ENCODE results near the gene MELK. TPM values are rescaled to one million over a fixed set of nuclear protein-coding genes. Genes with fewer than 3 reads are reported as not detected.

The MELK gene
- total and polyA plus RNA-seq, 10 of the 15 experiments (the other 5 are each of a cell fraction or from before 2014, with no cell fraction given) = 38.7 to 80.3 (median 51.6) TPM

- no peaks in the 10 kb centered on the region for H4K20me1 ChIP-seq (ENCODE audit: control insufficient read depth, insufficient read depth)
- no peak for TF ChIP-seq BCL11A (IDR thresholded peaks at IDR 0.05; ENCODE audit: low read depth, low read length)
- TF ChIP-seq EZH2 (IDR thresholded peaks at IDR 0.05; ENCODE audit: borderline replicate concordance, control insufficient read depth, low read depth, low read length) = no peak
- TF ChIP-seq LARP7 (IDR thresholded peaks at IDR 0.05) = no peak
- no peak for TF ChIP-seq MTA3 (IDR thresholded peaks at IDR 0.05; ENCODE audit: borderline replicate concordance, low read length)
- H3K9ac ChIP-seq (ENCODE audit: control insufficient read depth, insufficient read depth, low read length) = no peak overlapping the region
- BruUV-seq (replicated peaks) = no TSS peak
- no peak for ATAC-seq
- in situ Hi-C loops (cut with MboI) = no loop called here
- SMC1A ChIA-PET (ENCODE audit: uncharacterized antibody, unreplicated experiment) = interaction anchor here (1.3 kb wide), 1 partner anchor 105 kb away, joined by 5 read pairs; no protein-coding TSS in a partner anchor
- no peaks in the 10 kb centered on the region for H3K4me1 ChIP-seq (ENCODE audit: control insufficient read depth, insufficient read depth, low read length)
- no peaks in the 10 kb centered on the region for H3K9me3 ChIP-seq (replicated peaks; ENCODE audit: control insufficient read depth, insufficient read depth, low read length)
- CTCF ChIA-PET = interaction anchor here (0.6 to 1.7 kb wide), 2 partner anchors 216 to 243 kb away, joined by 3 to 5 read pairs; no protein-coding TSS in a partner anchor
- peaks cover 3 to 12% of the 10 kb centered on the region in 2 experiments for H3K36me3 ChIP-seq (ENCODE audit: control insufficient read depth in 2 of 2, insufficient read depth in 2 of 2, low read length in 1 of 2)
- RAD21 ChIA-PET (ENCODE audit: unreplicated experiment) = no interaction called here
- no peaks in the 10 kb centered on the region for H3K27me3 ChIP-seq (replicated peaks in 1 of 2; ENCODE audit: control insufficient read depth in 2 of 2, insufficient read depth in 2 of 2, low read length in 1 of 2)
- H3K79me2 ChIP-seq (ENCODE audit: control insufficient read depth, insufficient read depth, low read length) = no peaks in the 10 kb centered on the region
- H3K4me3 ChIP-seq = no peak overlapping the region
- no peak overlapping the region for H2AFZ ChIP-seq (ENCODE audit: control insufficient read depth, low read depth, low read length)
- no peak overlapping the region for H3K4me2 ChIP-seq (ENCODE audit: control insufficient read depth, insufficient read depth)
- intact Hi-C loops (cut with micrococcal nuclease; ENCODE audit: unreplicated experiment) = no loop called here
- POLR2A ChIA-PET = no interaction called here
- no peak overlapping the region for H3K27ac ChIP-seq (ENCODE audit: control insufficient read depth, insufficient read depth)
- WGBS (ENCODE audit: insufficient coverage, insufficient replicate concordance, low lambda C conversion rate, missing lambda C conversion rate) = 100% methylated on average over 3 of the region's 3 CpGs
- no peak for DNase-seq (ENCODE audit: low read depth, low spot score)
- FAIRE-seq = no peak
Observed at GRCh38 chr9:36623280-36623679, 50.6 kb downstream of the MELK start.

GRCh38 chr9:36625006-36625615, 52.4 kb downstream of the MELK start:
- Histone ChIP-seq H3K9me3 (replicated peaks; ENCODE audit: control insufficient read depth, insufficient read depth, low read length) (no peaks in the 10 kb centered on the region), H3K27ac (ENCODE audit: control insufficient read depth, insufficient read depth) (no peak overlapping the region), H3K9ac (ENCODE audit: control insufficient read depth, insufficient read depth, low read length) (no peak overlapping the region), H4K20me1 (ENCODE audit: control insufficient read depth, insufficient read depth) (no peaks in the 10 kb centered on the region), H3K4me1 (ENCODE audit: control insufficient read depth, insufficient read depth, low read length) (no peaks in the 10 kb centered on the region), H3K4me3 (no peak overlapping the region), H2AFZ (ENCODE audit: control insufficient read depth, low read depth, low read length) (no peak overlapping the region), H3K36me3 (ENCODE audit: control insufficient read depth in 2 of 2, insufficient read depth in 2 of 2, low read length in 1 of 2) (peaks cover 3 to 12% of the 10 kb centered on the region in 2 experiments), H3K79me2 (ENCODE audit: control insufficient read depth, insufficient read depth, low read length) (no peaks in the 10 kb centered on the region), H3K27me3 (replicated peaks in 1 of 2; ENCODE audit: control insufficient read depth in 2 of 2, insufficient read depth in 2 of 2, low read length in 1 of 2) (no peaks in the 10 kb centered on the region), H3K4me2 (ENCODE audit: control insufficient read depth, insufficient read depth) (no peak overlapping the region)
- ChIA-PET SMC1A (ENCODE audit: uncharacterized antibody, unreplicated experiment) (interaction anchor here (0.5 to 1.3 kb wide), 4 partner anchors 12 to 69 kb away, joined by 3 read pairs; no protein-coding TSS in a partner anchor), RAD21 (ENCODE audit: unreplicated experiment) (no interaction called here), POLR2A (no interaction called here), CTCF (interaction anchor here (1.7 kb wide), 2 partner anchors 9 to 218 kb away, joined by 5 to 7 read pairs; no protein-coding TSS in a partner anchor)
- no TSS peak for BruUV-seq (replicated peaks)
- DNase-seq (ENCODE audit: low read depth, low spot score) = no peak
- ATAC-seq = no peak
- WGBS (ENCODE audit: insufficient coverage, insufficient replicate concordance, low lambda C conversion rate, missing lambda C conversion rate) = 89% methylated on average over 6 of the region's 6 CpGs
- no peak for FAIRE-seq
- intact Hi-C loops (cut with micrococcal nuclease; ENCODE audit: unreplicated experiment) (no loop called here), in situ Hi-C loops (cut with MboI) (no loop called here)
- no peak for TF ChIP-seq TAF1 (IDR thresholded peaks at IDR 0.05; ENCODE audit: borderline replicate concordance, low read depth, low read length)
- TF ChIP-seq SIN3A (IDR thresholded peaks at IDR 0.05; ENCODE audit: low read depth, low read length) = no peak
- TF ChIP-seq STAT3 (IDR thresholded peaks at IDR 0.05; ENCODE audit: low read depth, low read length) = no peak
- no peak for TF ChIP-seq BCL3 (IDR thresholded peaks at IDR 0.05; ENCODE audit: borderline replicate concordance, insufficient read depth, low read depth, low read length, poor library complexity, severe bottlenecking)
- no peak for TF ChIP-seq BHLHE40 (IDR thresholded peaks at IDR 0.05; ENCODE audit: borderline replicate concordance in 1 of 2, low read depth in 2 of 2, low read length in 1 of 2)
- no peak for TF ChIP-seq SUZ12 (IDR thresholded peaks at IDR 0.05; ENCODE audit: unreplicated experiment)
- TF ChIP-seq FOS (IDR thresholded peaks at IDR 0.05; ENCODE audit: borderline replicate concordance, extremely low read depth, insufficient read length) = no peak
- TF ChIP-seq HSF1 (IDR thresholded peaks at IDR 0.05; ENCODE audit: low read depth, low read length) = no peak
- no peak for TF ChIP-seq MYC (IDR thresholded peaks at IDR 0.05; ENCODE audit: insufficient read depth, insufficient read length, insufficient replicate concordance, low read length, severe bottlenecking)
- no peak for TF ChIP-seq TCF3 (IDR thresholded peaks at IDR 0.05; ENCODE audit: borderline replicate concordance, insufficient read depth, low read depth, low read length)

Measured in GM12878 (cell line).